H1 (cell line): ENCODE results near the gene LY6G5C. TPM values are rescaled to one million over a fixed set of nuclear protein-coding genes. Genes with fewer than 3 reads are reported as not detected.

Experiments
- ATF3 ChIP-seq: IDR thresholded peaks from 2 replicates; pipeline ENCODE4 v1.6.1; 2011; ENCODE audit warnings: low read depth, mild to moderate bottlenecking, low read length; ENCODE audit not compliant: insufficient read depth
- MAX ChIP-seq: IDR thresholded peaks from 2 replicates; pipeline ENCODE4 v1.6.1; 2012; ENCODE audit warnings: inconsistent platforms
- POLR2A ChIP-seq, 2 experiments: IDR thresholded peaks; 1 replicate in 1 of 2; 2 replicates in 1 of 2; pipeline ENCODE4 v1.6.1; 2011; ENCODE audit warnings: low read depth in 2 of 2, low read length in 2 of 2, mild to moderate bottlenecking in 2 of 2; ENCODE audit errors: control extremely low read depth in 1 of 2
- POU5F1 ChIP-seq: IDR thresholded peaks from 2 replicates; pipeline ENCODE4 v1.6.1; 2011; ENCODE audit warnings: low read depth, mild to moderate bottlenecking, low read length, moderate library complexity
- RAD21 ChIP-seq, 2 experiments: IDR thresholded peaks in 1 of 2; conservative IDR thresholded peaks in 1 of 2; 2 replicates each; pipeline ENCODE4 v1.6.1; 2011; ENCODE audit warnings: low read depth in 2 of 2, low read length in 2 of 2, improper control_type of control experiment in 1 of 2, inconsistent platforms in 1 of 2, mild to moderate bottlenecking in 1 of 2, moderate library complexity in 1 of 2
- TCF12 ChIP-seq: IDR thresholded peaks from 2 replicates; pipeline ENCODE4 v1.6.1; 2011; ENCODE audit warnings: low read depth, mild to moderate bottlenecking, low read length
- USF2 ChIP-seq: IDR thresholded peaks from 2 replicates; pipeline ENCODE4 v1.6.1; 2011; ENCODE audit warnings: low read length, improper control_type of control experiment
- YY1 ChIP-seq: IDR thresholded peaks from 2 replicates; pipeline ENCODE4 v1.6.1; 2011; ENCODE audit warnings: low read depth, mild to moderate bottlenecking, low read length
- polyA plus RNA-seq, 7 experiments: library from polyadenylated mRNA; depleted of rRNA in 3 of 7; stranded (reverse) in 5 of 7; unstranded in 2 of 7; fragments of >200 nt in 5 of 7; fragments of 200-250 nt in 2 of 7; gene quantifications; 1 replicate in 5 of 7; 2 replicates in 1 of 7; 4 replicates in 1 of 7; pipeline versions ENCODE4 v1.2.1 to v1.2.3, GENCODE V29; 2011 to 2013; ENCODE audit warnings: missing spikeins in 2 of 7, mixed read lengths in 2 of 7
- total RNA-seq: library from RNA; stranded (reverse); fragmentation: NEBNext Ultra II Directional; extraction: Animal tissue kit (Norgen Biotek cat#: 25700); gene quantifications from 2 replicates; pipeline ENCODE4 v1.2.1, GENCODE V29; 2021

Gene LY6G5C
- total and polyA plus RNA-seq, 2 of the 8 experiments (the other 6 are each of a cell fraction or from before 2014, with no cell fraction given) = 1.1 to 1.8 TPM

GRCh38 chr6:31669676-31670075 is 11.2 kb downstream of the LY6G5C start, which contains the start of gene LY6G5B (continued):
- TF ChIP-seq USF2 (no peak), YY1 (no peak), ATF3 (no peak), RAD21 (IDR thresholded peaks at IDR 0.05 in 1 of 2, conservative IDR thresholded peaks at IDR 0.05 in 1 of 2; ENCODE audit: low read depth in 2 of 2, low read length in 2 of 2) (no peak), POU5F1 (no peak), POLR2A (IDR thresholded peaks at IDR 0.05; ENCODE audit: control extremely low read depth in 1 of 2, low read depth in 2 of 2, low read length in 2 of 2) (no peak), TCF12 (no peak), MAX (no peak)
- TF ChIP-seq, all 59 proteins: peak for 0
